ENCODE data around the gene VAV3. TPM values are rescaled to one million over a fixed set of nuclear protein-coding genes. Genes with fewer than 3 reads are reported as not detected.

The VAV3 gene
- total and polyA plus RNA-seq, 2 of the 8 experiments (the other 6 are each of a cell fraction or from before 2014, with no cell fraction given) = 2.9 to 7.9 TPM

- Histone ChIP-seq H4K8ac (ENCODE audit: extremely low read depth, insufficient read depth, low read length) (no peak overlapping the region), H3K23me2 (ENCODE audit: low read depth, low read length) (no peaks in the 10 kb centered on the region; the same call in 1 of the 2 replicates), H3K27ac (ENCODE audit: low read depth, low read length) (no peak overlapping the region), H3K27me3 (replicated peaks in 1 of 4; ENCODE audit: control insufficient read depth in 3 of 4, extremely low read depth in 1 of 4, insufficient read depth in 3 of 4, low read length in 3 of 4) (no peaks in the 10 kb centered on the region), H3K4ac (replicated peaks; ENCODE audit: insufficient read length, low read depth, low read length) (no peak overlapping the region), H3K23ac (ENCODE audit: insufficient read length) (no peak overlapping the region), H4K91ac (replicated peaks; ENCODE audit: insufficient read length, low read length) (no peak overlapping the region), H3K4me1 (replicated peaks in 1 of 4; ENCODE audit: control insufficient read depth in 3 of 4, insufficient read depth in 4 of 4, low read length in 3 of 4) (no peaks in the 10 kb centered on the region), H2BK5ac (ENCODE audit: low read depth, low read length) (no peak overlapping the region), H3K79me2 (ENCODE audit: control insufficient read depth in 1 of 2, insufficient read depth in 2 of 2, low read length in 2 of 2) (no peaks in the 10 kb centered on the region), H4K5ac (ENCODE audit: insufficient read length, low read depth, low read length) (no peak overlapping the region), H3K18ac (ENCODE audit: extremely low read depth, low read length) (no peak overlapping the region), H4K20me1 (replicated peaks in 1 of 2; ENCODE audit: control insufficient read depth in 1 of 2, insufficient read depth in 2 of 2, low read length in 2 of 2) (no peaks in the 10 kb centered on the region), H2BK12ac (ENCODE audit: low read depth, low read length) (no peak overlapping the region), H3K36me3 (ENCODE audit: control insufficient read depth in 2 of 4, insufficient read depth in 4 of 4, low read length in 3 of 4) (no peaks in the 10 kb centered on the region), H3K9ac (replicated peaks in 1 of 4; ENCODE audit: extremely low read depth in 1 of 4, low read depth in 3 of 4, low read length in 3 of 4) (no peak overlapping the region), H3K4me3 (ENCODE audit: extremely low read depth in 1 of 4, insufficient read depth in 2 of 4, low read depth in 3 of 4, low read length in 4 of 4) (no peak overlapping the region), H2BK20ac (ENCODE audit: low read length) (no peak overlapping the region), H2AFZ (ENCODE audit: low read length) (no peak overlapping the region), H3K9me3 (ENCODE audit: insufficient read depth in 2 of 2, low read depth in 1 of 2, low read length in 1 of 2) (no peaks in the 10 kb centered on the region; a peak in 1 of 4 replicates), H3K4me2 (ENCODE audit: insufficient read depth in 1 of 2, low read depth in 2 of 2, low read length in 2 of 2) (no peak overlapping the region), H3K79me1 (ENCODE audit: low read depth, low read length) (no peaks in the 10 kb centered on the region), H2AK5ac (ENCODE audit: low read depth, low read length) (no peak overlapping the region), H2BK15ac (ENCODE audit: low read length) (no peak overlapping the region), H2BK120ac (replicated peaks; ENCODE audit: low read depth, low read length) (no peak overlapping the region), H3K14ac (ENCODE audit: insufficient read length) (no peak overlapping the region), H3K56ac (replicated peaks; ENCODE audit: insufficient read length, low read depth, low read length) (no peak overlapping the region)
- no peak for TF ChIP-seq EZH2 (IDR thresholded peaks at IDR 0.05; ENCODE audit: low read depth, low read length, severe bottlenecking)
- no peak for DNase-seq (ENCODE audit: low read depth in 1 of 2, low spot score in 2 of 2)
- ChIA-PET CTCF (ENCODE audit: partially characterized antibody) (no interaction called here), POLR2A (ENCODE audit: partially characterized antibody) (no interaction called here)
- WGBS, 2 experiments (ENCODE audit: extremely low coverage in 1 of 2, insufficient coverage in 1 of 2, insufficient read length in 1 of 2, insufficient replicate concordance in 2 of 2, low coverage in 1 of 2, low lambda C conversion rate in 2 of 2, missing lambda C conversion rate in 1 of 2) = 90% methylated on average over 3 of the region's 3 CpGs; no CpG with 5 or more reads in 1 of the 2 experiments
- FAIRE-seq = no peak
Measured at GRCh38 chr1:107549152-107549810, 415.7 kb downstream of the VAV3 start.
